ENCODE data around the gene DNM3. TPM values are rescaled to one million over a fixed set of nuclear protein-coding genes. Genes with fewer than 3 reads are reported as not detected.

The DNM3 gene
- total RNA-seq, 4 donors from 2014 or later, result 2.7 to 3.3 TPM; not detected in 2

DNA sequence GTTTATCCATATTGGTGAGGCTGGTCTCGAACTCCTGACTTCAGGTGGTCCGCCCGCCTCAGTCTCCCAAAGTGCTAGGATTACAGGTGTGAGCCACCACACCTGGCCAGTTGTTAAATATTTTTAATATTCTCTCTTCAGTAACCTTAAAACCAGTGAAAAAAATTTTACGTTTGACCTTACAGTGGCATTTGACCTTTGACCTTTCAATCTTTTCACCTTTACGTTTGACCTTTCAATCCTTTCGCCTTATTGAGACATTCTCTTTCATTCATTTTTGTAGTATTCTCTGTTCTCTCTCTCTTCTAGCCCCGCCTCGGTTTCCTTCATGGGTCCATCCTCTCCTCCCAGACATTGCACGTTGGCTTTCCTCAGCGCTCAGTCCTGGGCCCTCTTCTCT lies 277.9 kb downstream of the DNM3 start:
- Histone ChIP-seq H3K4me1 (no peaks in the 10 kb centered on the region), H3K27ac (no peak overlapping the region), H3K4me3 (no peak overlapping the region), H3K36me3 (no peaks in the 10 kb centered on the region), H3K9me3 (no peaks in the 10 kb centered on the region), H3K27me3 (no peaks in the 10 kb centered on the region)
- no peak for TF ChIP-seq POLR2A (IDR thresholded peaks at IDR 0.05)
- no peak for TF ChIP-seq EP300 (IDR thresholded peaks at IDR 0.05; ENCODE audit: low read depth)
- TF ChIP-seq, protein P1, sequence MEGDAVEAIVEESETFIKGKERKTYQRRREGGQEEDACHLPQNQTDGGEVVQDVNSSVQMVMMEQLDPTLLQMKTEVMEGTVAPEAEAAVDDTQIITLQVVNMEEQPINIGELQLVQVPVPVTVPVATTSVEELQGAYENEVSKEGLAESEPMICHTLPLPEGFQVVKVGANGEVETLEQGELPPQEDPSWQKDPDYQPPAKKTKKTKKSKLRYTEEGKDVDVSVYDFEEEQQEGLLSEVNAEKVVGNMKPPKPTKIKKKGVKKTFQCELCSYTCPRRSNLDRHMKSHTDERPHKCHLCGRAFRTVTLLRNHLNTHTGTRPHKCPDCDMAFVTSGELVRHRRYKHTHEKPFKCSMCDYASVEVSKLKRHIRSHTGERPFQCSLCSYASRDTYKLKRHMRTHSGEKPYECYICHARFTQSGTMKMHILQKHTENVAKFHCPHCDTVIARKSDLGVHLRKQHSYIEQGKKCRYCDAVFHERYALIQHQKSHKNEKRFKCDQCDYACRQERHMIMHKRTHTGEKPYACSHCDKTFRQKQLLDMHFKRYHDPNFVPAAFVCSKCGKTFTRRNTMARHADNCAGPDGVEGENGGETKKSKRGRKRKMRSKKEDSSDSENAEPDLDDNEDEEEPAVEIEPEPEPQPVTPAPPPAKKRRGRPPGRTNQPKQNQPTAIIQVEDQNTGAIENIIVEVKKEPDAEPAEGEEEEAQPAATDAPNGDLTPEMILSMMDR (IDR thresholded peaks at IDR 0.05), result no peak
- TF ChIP-seq POLR2AphosphoS5 (IDR thresholded peaks at IDR 0.05), result no peak
- no peak for DNase-seq
- in situ Hi-C loops (cut with MboI; ENCODE audit: low pct_ligation_motif_present in 1 of 4, low pct_unique_long_range_greater_than_20kb in 1 of 4, low sequenced_read_pairs in 3 of 4), result no loop called here
- intact Hi-C loops (cut with DNase I; ENCODE audit: low total_unique reads), result no loop called here
- WGBS, 2 donors (ENCODE audit: low coverage in 1 of 2), result 93 to 94% methylated on average over 7 to 10 of the region's 10 CpGs

DNA sequence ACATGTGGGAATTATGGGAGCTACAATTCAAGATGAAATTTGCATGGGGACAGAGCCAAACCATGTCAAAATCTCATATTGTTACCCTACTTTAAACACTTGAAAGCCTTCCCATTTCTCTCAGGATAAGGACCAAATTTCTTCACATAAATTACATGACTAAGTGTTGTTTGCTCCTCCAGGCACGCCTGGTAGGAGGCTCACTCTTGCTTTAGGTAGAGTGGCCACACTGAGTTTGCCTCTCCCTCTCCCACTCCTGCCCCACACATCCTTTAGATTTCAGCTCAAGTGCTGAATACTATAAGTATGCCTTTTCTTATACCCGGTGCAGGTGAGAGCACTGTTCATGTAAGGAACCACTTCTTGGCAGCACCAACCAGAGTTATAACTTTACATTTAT lies 279.1 kb downstream of the DNM3 start:
- no peak for DNase-seq
- in situ Hi-C loops (cut with MboI; ENCODE audit: low pct_ligation_motif_present in 1 of 4, low pct_unique_long_range_greater_than_20kb in 1 of 4, low sequenced_read_pairs in 3 of 4) (no loop called here), intact Hi-C loops (cut with DNase I; ENCODE audit: low total_unique reads) (no loop called here)
- TF ChIP-seq POLR2AphosphoS5 (IDR thresholded peaks at IDR 0.05) (no peak), POLR2A (IDR thresholded peaks at IDR 0.05) (no peak), EP300 (IDR thresholded peaks at IDR 0.05; ENCODE audit: low read depth) (no peak)
- TF ChIP-seq, protein P1 (IDR thresholded peaks at IDR 0.05), result no peak
- H3K27ac ChIP-seq, result no peak overlapping the region
- no peaks in the 10 kb centered on the region for H3K36me3 ChIP-seq
- no peaks in the 10 kb centered on the region for H3K4me1 ChIP-seq
- no peaks in the 10 kb centered on the region for H3K27me3 ChIP-seq
- no peaks in the 10 kb centered on the region for H3K9me3 ChIP-seq
- H3K4me3 ChIP-seq, result no peak overlapping the region
- WGBS, 2 donors (ENCODE audit: low coverage in 1 of 2), result 70 to 81% methylated on average over 1 to 2 of the region's 2 CpGs

DNA sequence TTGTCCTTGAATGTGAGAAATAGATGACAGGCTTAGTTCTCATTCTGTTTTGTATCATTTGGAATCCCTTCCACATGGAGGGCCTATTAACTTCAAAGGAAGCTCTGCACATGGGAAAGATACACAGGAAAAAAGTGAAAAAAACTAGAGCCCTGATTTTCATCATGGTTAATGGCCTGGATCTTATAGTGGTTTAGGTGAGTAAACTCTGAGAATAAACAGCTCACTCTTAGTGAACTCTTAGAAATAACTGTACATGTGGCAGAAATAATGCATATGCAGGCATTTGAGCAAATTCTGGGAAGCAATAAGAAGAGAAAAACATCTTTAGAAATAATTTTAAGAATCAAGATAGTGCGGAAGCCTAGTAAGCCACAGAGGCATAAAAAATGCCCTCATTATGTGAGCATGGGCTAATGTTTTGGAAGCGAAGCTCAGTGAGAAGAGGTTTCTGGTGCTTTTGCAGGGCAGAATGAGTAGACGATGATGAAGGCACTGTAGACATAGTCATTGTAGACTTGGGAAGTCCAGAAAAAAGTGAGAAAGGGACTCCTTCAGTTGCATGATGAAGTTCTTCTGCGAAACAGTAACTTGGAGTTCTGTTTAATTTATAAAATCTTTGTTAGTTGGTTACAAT lies 279.9 kb downstream of the DNM3 start:
- H3K27me3 ChIP-seq, result no peaks in the 10 kb centered on the region
- H3K27ac ChIP-seq, result no peak overlapping the region
- TF ChIP-seq EP300 (IDR thresholded peaks at IDR 0.05; ENCODE audit: low read depth), result no peak
- TF ChIP-seq POLR2A (IDR thresholded peaks at IDR 0.05), result no peak
- no peak for TF ChIP-seq POLR2AphosphoS5 (IDR thresholded peaks at IDR 0.05)
- TF ChIP-seq, protein P1 (IDR thresholded peaks at IDR 0.05), result no peak
- no peaks in the 10 kb centered on the region for H3K9me3 ChIP-seq
- intact Hi-C loops (cut with DNase I; ENCODE audit: low total_unique reads) (no loop called here), in situ Hi-C loops (cut with MboI; ENCODE audit: low pct_ligation_motif_present in 1 of 4, low pct_unique_long_range_greater_than_20kb in 1 of 4, low sequenced_read_pairs in 3 of 4) (no loop called here)
- no peaks in the 10 kb centered on the region for H3K4me1 ChIP-seq
- no peak overlapping the region for H3K4me3 ChIP-seq
- no peak for DNase-seq
- H3K36me3 ChIP-seq, result no peaks in the 10 kb centered on the region
- 71 to 85% methylated on average over 2 to 4 of the region's 4 CpGs for WGBS, 2 donors (ENCODE audit: low coverage in 1 of 2)

DNA sequence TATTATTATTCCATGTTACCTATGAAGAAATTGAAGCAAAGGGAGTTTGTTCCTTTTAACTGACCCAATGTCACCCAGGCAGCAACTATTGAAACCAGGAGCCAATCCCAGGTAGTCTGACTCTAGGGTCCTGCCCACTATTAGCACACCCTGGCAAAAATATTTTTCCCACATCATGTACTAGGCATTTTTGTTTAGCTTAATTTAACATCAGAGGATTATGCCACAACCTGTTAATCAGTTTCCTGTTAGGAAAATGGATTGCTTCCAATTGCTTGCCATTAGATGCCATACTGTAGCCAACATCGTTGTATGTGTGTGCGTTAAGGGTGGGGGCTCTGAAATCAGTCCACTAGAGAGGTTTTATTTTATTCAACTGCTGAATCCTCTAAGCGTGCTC lies 281.1 kb downstream of the DNM3 start:
- H3K27me3 ChIP-seq, result no peaks in the 10 kb centered on the region
- in situ Hi-C loops (cut with MboI; ENCODE audit: low pct_ligation_motif_present in 1 of 4, low pct_unique_long_range_greater_than_20kb in 1 of 4, low sequenced_read_pairs in 3 of 4), result no loop called here
- intact Hi-C loops (cut with DNase I; ENCODE audit: low total_unique reads), result no loop called here
- no peaks in the 10 kb centered on the region for H3K4me1 ChIP-seq
- no peak overlapping the region for H3K27ac ChIP-seq
- 80 to 89% methylated on average over 3 of the region's 3 CpGs for WGBS, 2 donors (ENCODE audit: low coverage in 1 of 2)
- H3K4me3 ChIP-seq, result no peak overlapping the region
- no peaks in the 10 kb centered on the region for H3K36me3 ChIP-seq
- no peak for DNase-seq
- TF ChIP-seq, protein P1 (IDR thresholded peaks at IDR 0.05), result no peak
- TF ChIP-seq POLR2A (IDR thresholded peaks at IDR 0.05) (no peak), EP300 (IDR thresholded peaks at IDR 0.05; ENCODE audit: low read depth) (no peak), POLR2AphosphoS5 (IDR thresholded peaks at IDR 0.05) (no peak)
- H3K9me3 ChIP-seq, result no peaks in the 10 kb centered on the region
